Measurements from ENCODE around the gene CHMP6.

The CHMP6 gene

GRCh38 chr17:80956321-80957190 is 35.1 kb upstream of the CHMP6 start:
- no peak for DNase-seq (ENCODE audit: low read depth)

DNA sequence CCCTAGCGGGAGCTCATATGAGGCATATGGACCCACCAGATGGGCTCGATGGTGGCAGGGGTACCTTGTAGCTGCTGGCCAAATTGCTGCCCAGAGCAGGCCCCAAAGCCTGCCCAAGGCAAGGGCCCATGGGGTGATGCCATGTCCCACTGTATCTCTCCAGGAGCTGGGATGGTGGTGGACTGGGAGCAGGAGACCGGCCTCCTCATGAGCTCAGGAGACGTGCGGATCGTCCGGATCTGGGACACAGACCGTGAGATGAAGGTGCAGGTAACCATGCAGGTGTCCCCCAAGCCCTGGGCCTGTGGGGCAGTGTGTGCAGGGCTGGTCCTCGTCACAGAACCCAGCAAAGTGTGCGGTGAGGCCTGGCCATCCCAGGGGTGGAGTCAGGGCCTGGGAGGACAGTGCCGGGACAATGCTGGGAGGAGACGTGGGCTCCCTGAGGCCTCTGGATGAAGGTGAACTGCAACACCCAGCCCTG is 34.1 kb upstream of the CHMP6 start:
- DNase-seq (ENCODE audit: low read depth): no peak

- no peak for DNase-seq (ENCODE audit: low read depth)
Observed at GRCh38 chr17:80959330-80960036, 32.2 kb upstream of the CHMP6 start.

- DNase-seq (ENCODE audit: low read depth): no peak
Observed at GRCh38 chr17:80960037-80960796, 31.4 kb upstream of the CHMP6 start.

GRCh38 chr17:80960797-80961452 is 30.7 kb upstream of the CHMP6 start:
- no peak for DNase-seq (ENCODE audit: low read depth)

DNA sequence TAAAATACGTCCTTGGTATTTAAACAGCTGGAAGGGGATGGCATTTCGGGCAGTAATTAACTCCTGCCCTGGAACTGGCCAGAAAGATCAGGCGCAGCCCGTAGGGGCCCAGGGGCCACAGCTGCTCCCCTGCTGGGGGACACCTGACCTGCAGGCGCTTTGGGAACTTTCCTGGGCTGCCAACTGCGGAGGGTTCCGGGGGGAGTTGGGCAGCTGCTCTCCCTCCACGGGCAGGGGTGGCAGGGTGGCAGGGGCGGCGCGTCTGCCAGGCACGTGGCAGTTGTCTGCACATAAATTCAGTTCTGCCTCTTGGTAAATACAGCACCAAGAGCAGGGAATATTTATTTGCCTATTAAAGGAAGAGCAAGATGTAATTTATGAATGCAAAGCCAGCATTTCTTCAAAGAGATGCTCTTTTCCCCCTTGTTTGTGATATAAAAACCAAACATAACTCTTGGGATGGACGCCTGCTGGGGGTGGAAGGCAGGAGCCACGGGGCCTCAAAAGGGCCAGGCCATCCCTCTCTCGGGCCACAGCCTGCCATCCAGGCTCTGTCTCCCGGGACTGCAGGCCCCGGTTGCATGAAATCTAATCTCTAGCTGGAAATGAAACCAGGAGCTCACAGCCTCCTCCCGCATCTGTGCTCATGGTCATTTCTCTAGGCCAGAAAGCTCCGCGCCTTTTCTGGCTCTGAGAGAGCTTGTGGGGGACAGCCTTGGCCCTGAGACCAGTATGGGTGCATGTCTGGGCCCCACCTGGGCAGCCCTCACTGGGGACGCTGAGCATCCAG is 29.9 kb upstream of the CHMP6 start:
- no peak for DNase-seq (ENCODE audit: low read depth)

- no peak for DNase-seq (ENCODE audit: low read depth)
Observed at GRCh38 chr17:80962356-80963329, 29.0 kb upstream of the CHMP6 start.

- no peak for DNase-seq (ENCODE audit: low read depth)
Observed at GRCh38 chr17:80963812-80964543, 27.7 kb upstream of the CHMP6 start.

DNA sequence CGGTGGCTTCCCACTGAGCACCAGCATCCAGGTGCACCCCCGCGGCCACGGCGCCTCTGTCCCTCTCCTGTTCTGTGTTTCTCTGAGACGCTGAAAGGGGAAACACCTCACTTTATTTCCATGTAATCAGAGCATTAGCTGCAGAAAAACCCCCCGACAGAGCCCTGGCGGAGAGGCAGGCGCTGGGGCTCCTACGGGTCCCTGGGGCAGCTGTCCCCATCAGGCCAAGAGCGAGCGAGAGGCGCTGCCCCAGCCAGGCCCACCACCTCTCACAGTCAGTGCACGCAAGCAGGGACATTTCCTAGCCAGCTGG is 27.1 kb upstream of the CHMP6 start:
- DNase-seq (ENCODE audit: low read depth): no peak

- no peak for DNase-seq (ENCODE audit: low read depth)
Observed at GRCh38 chr17:80964859-80965580, 26.6 kb upstream of the CHMP6 start.

GRCh38 chr17:80965606-80966005 is 26.0 kb upstream of the CHMP6 start:
- no peak for DNase-seq (ENCODE audit: low read depth)

- DNase-seq (ENCODE audit: low read depth): no peak
Observed at GRCh38 chr17:80967404-80967872, 24.2 kb upstream of the CHMP6 start.

DNA sequence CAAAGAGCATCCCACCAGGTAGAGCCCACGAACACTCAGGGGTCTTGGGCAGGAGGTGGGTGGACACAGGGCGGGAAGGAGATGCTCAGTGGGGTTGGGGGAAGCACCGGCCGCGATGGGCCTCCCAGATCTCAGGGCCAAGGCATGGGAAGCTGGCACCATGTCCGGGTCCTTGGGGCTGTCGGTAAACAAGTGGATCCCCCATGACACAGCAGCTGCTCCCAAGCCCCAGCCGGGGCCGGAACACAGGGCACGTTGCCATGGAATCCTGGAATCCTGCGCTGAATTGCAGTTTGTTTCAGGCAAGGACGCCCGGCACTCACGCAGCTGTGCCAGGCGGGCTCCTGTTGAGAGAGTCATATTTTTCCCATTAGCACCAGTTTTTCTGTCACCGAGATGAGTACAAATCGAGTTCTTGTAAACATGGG is 23.0 kb upstream of the CHMP6 start:
- no peak for DNase-seq (ENCODE audit: low read depth)

DNA sequence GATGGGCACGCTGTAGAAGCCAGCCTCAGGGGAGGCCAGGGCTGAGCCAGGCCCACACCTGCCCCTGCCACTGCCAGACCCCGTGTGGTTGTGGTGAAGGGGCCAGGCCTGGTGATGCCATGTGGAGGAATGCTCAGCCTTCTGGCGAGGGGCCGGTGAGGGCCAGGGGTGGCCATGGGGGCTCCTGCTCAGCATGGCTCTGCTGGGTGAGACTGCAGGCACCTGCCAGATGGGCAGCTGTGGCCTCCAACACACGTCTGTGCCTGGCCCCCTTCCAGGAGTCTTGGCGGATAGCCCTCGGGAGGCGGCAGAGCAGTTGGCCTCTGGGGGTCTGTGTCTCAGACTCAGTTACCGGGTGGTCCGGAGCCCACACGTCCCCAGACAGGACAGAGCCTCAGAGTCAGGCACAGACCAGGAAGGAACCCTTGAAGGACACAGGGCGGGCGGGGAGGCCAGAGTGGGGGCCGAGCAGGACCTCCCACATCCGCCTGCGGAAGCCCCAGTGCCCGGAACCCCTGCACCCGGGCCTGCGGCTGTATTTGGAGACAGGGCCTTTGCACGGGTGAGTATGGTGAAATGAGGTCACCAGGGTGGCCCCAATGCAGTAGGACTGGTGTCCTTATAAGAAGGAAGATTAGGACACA is 22.5 kb upstream of the CHMP6 start:
- DNase-seq (ENCODE audit: low read depth): no peak

- DNase-seq (ENCODE audit: low read depth): no peak
Observed at GRCh38 chr17:80969674-80970043, 22.0 kb upstream of the CHMP6 start.

GRCh38 chr17:80970044-80970761 is 21.4 kb upstream of the CHMP6 start:
- no peak for DNase-seq (ENCODE audit: low read depth)
